Loucy (cell line): ENCODE measurements around the gene RP9.

Experiments used
- H2AFZ ChIP-seq: fragments of 200-600 bp; sonication (generic); 2 replicates; pipeline ENCODE4 v1.6.0; 2016; ENCODE audit warnings: antibody characterized with exemption, mild to moderate bottlenecking, low read length, moderate library complexity
- H3F3A ChIP-seq: fragments of 200-600 bp; 2 replicates; pipeline ENCODE4 v1.6.0; 2016; ENCODE audit warnings: antibody characterized with exemption, low read depth, mild to moderate bottlenecking
- H3K27me3 ChIP-seq: fragments of 200-600 bp; sonication (generic); 2 replicates; pipeline ENCODE4 v1.6.1; 2014; ENCODE audit warnings: low read length, mild to moderate bottlenecking; ENCODE audit not compliant: insufficient read depth, poor library complexity, severe bottlenecking
- H3K36me3 ChIP-seq: fragments of 200-600 bp; sonication (generic); 2 replicates; pipeline ENCODE4 v1.6.1; 2016; ENCODE audit warnings: low read length; ENCODE audit not compliant: insufficient read depth
- H3K4me1 ChIP-seq: fragments of 200-600 bp; sonication (generic); 2 replicates; pipeline ENCODE4 v1.5.1; 2014; ENCODE audit warnings: low read length, mild to moderate bottlenecking; ENCODE audit not compliant: insufficient read depth, poor library complexity, severe bottlenecking
- H3K4me2 ChIP-seq: fragments of 200-600 bp; sonication (generic); 2 replicates; pipeline ENCODE4 v1.6.0; 2014; ENCODE audit warnings: antibody characterized with exemption, low read length, low read depth, mild to moderate bottlenecking; ENCODE audit not compliant: poor library complexity, severe bottlenecking
- H3K4me3 ChIP-seq: fragments of 200-600 bp; sonication (generic); 2 replicates; pipeline ENCODE4 v1.5.1; 2014; ENCODE audit warnings: low read length, mild to moderate bottlenecking, mixed read lengths; ENCODE audit not compliant: poor library complexity, severe bottlenecking
- H3K79me2 ChIP-seq: fragments of 200-600 bp; sonication (generic); 2 replicates; pipeline ENCODE4 v1.6.1; 2014; ENCODE audit warnings: low read length; ENCODE audit not compliant: insufficient read depth
- H3K9ac ChIP-seq: fragments of 200-600 bp; sonication (generic); 2 replicates; pipeline ENCODE4 v1.6.0; 2014; ENCODE audit warnings: mild to moderate bottlenecking, low read depth, low read length, moderate library complexity; ENCODE audit not compliant: poor library complexity, severe bottlenecking
- H3K9me2 ChIP-seq: fragments of 200-600 bp; sonication (generic); replicated peaks from 2 replicates; pipeline ENCODE4 v1.6.1; 2016; ENCODE audit warnings: low read depth, low read length, mixed read lengths
- H3K9me3 ChIP-seq: fragments of 200-600 bp; sonication (generic); 2 replicates; pipeline ENCODE4 v1.6.1; 2014; ENCODE audit warnings: mild to moderate bottlenecking, antibody characterized with exemption, low read length, low read depth; ENCODE audit not compliant: insufficient read depth
- H4K20me1 ChIP-seq: fragments of 200-600 bp; sonication (generic); 2 replicates; pipeline ENCODE4 v1.6.0; 2014; ENCODE audit warnings: antibody characterized with exemption, low read length, mild to moderate bottlenecking; ENCODE audit not compliant: insufficient read depth, poor library complexity, severe bottlenecking
- EZH2phosphoT487 ChIP-seq: fragments of 200-600 bp; IDR thresholded peaks from 2 replicates; pipeline ENCODE4 v1.6.1; 2018; ENCODE audit warnings: antibody characterized with exemption, mild to moderate bottlenecking, moderate library complexity, borderline replicate concordance
- TF ChIP-seq, protein P1 (sequence below): fragments of 200-600 bp; sonication (generic); conservative IDR thresholded peaks from 2 replicates; pipeline ENCODE4 v1.5.1; 2014; ENCODE audit warnings: mild to moderate bottlenecking, antibody characterized with exemption, low read length

RP9 gene

DNA sequence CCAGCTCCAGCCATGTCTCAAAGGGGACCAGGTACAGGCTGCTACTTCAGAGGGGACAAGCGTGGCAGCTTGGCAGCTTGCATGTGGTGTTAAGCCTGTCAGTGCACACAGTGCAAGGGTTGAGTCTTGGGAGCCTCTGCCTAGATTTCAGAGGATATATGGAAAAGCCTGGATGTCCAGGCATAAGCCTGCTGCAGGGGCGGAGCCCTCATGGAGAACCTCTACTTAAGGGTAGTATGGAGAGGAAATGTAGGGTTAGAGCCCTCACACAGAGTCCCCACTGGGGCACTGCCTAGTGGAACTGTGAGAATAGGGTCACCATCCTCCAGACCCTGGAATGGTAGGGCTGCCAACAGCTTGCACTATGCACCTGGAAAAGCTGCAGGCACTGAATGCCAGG lies 38.9 kb downstream of the RP9 start:
- H3K4me2 ChIP-seq = no peak overlapping the region
- no peaks in the 10 kb centered on the region for H4K20me1 ChIP-seq
- no peaks in the 10 kb centered on the region for H3F3A ChIP-seq
- no peaks in the 10 kb centered on the region for H3K27me3 ChIP-seq
- TF ChIP-seq, protein P1, sequence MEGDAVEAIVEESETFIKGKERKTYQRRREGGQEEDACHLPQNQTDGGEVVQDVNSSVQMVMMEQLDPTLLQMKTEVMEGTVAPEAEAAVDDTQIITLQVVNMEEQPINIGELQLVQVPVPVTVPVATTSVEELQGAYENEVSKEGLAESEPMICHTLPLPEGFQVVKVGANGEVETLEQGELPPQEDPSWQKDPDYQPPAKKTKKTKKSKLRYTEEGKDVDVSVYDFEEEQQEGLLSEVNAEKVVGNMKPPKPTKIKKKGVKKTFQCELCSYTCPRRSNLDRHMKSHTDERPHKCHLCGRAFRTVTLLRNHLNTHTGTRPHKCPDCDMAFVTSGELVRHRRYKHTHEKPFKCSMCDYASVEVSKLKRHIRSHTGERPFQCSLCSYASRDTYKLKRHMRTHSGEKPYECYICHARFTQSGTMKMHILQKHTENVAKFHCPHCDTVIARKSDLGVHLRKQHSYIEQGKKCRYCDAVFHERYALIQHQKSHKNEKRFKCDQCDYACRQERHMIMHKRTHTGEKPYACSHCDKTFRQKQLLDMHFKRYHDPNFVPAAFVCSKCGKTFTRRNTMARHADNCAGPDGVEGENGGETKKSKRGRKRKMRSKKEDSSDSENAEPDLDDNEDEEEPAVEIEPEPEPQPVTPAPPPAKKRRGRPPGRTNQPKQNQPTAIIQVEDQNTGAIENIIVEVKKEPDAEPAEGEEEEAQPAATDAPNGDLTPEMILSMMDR = no peak
- TF ChIP-seq EZH2phosphoT487 = no peak
- no peaks in the 10 kb centered on the region for H3K36me3 ChIP-seq
- no peak overlapping the region for H3K9ac ChIP-seq
- H3K9me2 ChIP-seq = no peaks in the 10 kb centered on the region
- no peaks in the 10 kb centered on the region for H3K4me1 ChIP-seq
- H2AFZ ChIP-seq = no peak overlapping the region
- peaks cover 4% of the 10 kb centered on the region; the same call in 1 of the 2 replicates for H3K9me3 ChIP-seq
- H3K79me2 ChIP-seq = no peaks in the 10 kb centered on the region
- no peak overlapping the region for H3K4me3 ChIP-seq

DNA sequence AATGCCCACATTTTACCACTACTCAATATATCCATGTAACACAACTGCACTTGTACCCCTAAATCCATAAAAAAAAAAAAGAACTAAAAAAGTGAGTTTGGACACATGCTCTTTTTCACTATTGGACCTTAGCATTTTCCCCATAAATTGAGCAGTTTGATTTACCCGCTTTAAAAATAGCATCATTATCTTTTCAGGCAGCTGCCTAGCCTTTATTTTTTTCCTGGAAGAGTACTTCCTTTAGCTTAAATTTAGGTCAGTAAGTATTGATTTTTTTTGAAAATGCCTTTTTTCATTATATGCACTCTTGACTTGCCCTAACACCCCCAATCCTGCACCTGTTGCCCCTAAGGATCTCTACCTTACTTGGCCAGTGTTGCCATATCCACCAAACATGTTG lies 41.3 kb downstream of the RP9 start:
- H3F3A ChIP-seq = no peaks in the 10 kb centered on the region
- no peak overlapping the region for H2AFZ ChIP-seq
- no peaks in the 10 kb centered on the region for H3K79me2 ChIP-seq
- no peak overlapping the region for H3K9ac ChIP-seq
- H3K4me1 ChIP-seq = peaks cover 9% of the 10 kb centered on the region
- H3K36me3 ChIP-seq = no peaks in the 10 kb centered on the region
- H3K9me2 ChIP-seq = no peaks in the 10 kb centered on the region
- no peak overlapping the region for H3K4me3 ChIP-seq
- H3K9me3 ChIP-seq = peaks cover 4% of the 10 kb centered on the region; the same call in 1 of the 2 replicates
- no peak overlapping the region for H3K4me2 ChIP-seq
- H4K20me1 ChIP-seq = no peaks in the 10 kb centered on the region
- H3K27me3 ChIP-seq = no peaks in the 10 kb centered on the region
- no peak for TF ChIP-seq EZH2phosphoT487
- TF ChIP-seq, protein P1 = no peak

DNA sequence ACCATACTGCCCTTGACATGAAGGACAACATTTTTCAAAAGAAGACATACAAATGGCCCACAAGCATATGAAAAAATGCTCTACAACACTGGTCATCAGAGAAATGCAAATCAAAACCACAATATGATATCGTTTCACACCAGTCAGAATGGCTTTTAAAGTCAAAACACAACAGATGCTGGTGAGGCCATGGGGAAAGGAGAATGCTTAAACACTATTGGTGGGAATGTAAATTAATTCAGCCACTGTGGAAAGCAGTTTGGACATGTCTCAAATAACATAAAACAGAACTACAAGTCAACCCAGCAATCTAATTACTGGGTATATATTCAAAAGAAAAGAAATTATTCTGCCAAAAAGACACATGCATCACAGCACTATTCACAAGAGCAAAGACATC lies 42.4 kb downstream of the RP9 start:
- Histone ChIP-seq H3K9me2 (no peaks in the 10 kb centered on the region), H3K4me1 (peaks cover 9% of the 10 kb centered on the region), H3K4me2 (no peak overlapping the region), H3K9ac (no peak overlapping the region), H3K36me3 (no peaks in the 10 kb centered on the region), H3K9me3 (peaks cover 4% of the 10 kb centered on the region; the same call in 1 of the 2 replicates), H3F3A (no peaks in the 10 kb centered on the region), H2AFZ (no peak overlapping the region), H3K79me2 (peaks cover 8% of the 10 kb centered on the region), H3K27me3 (no peaks in the 10 kb centered on the region), H3K4me3 (no peak overlapping the region), H4K20me1 (peaks cover 4% of the 10 kb centered on the region)
- TF ChIP-seq EZH2phosphoT487 = no peak
- TF ChIP-seq, protein P1 = no peak
